Activated CD4-positive, alpha-beta T cell treated with anti-CD3 and anti-CD28 coated beads, Interleukin-2, amount 10 ng/mL, durations not matched to agents 24 days and 14 days (primary cell): ENCODE results near the gene CEP250. TPM values are rescaled to one million over a fixed set of nuclear protein-coding genes. Genes with fewer than 3 reads are reported as not detected.
"Not testable (repeated sequence)": the region's sequence is repeated elsewhere in the genome, so short reads cannot be mapped to it uniquely, and the experiment has no call there.

Experiments used
- DNase-seq: peaks from one replicate; pipeline ENCODE4 v3.0.0; 2022
- H3K27ac Mint-ChIP-seq: one replicate; pipeline ENCODE4 v1.8.0; 2022; ENCODE audit warnings: mild to moderate bottlenecking, mixed read lengths
- H3K27me3 Mint-ChIP-seq: one replicate; pipeline ENCODE4 v1.8.0; 2022; ENCODE audit warnings: mixed read lengths
- H3K36me3 Mint-ChIP-seq: one replicate; pipeline ENCODE4 v1.8.0; 2022; ENCODE audit warnings: low read depth, mild to moderate bottlenecking, mixed read lengths
- H3K4me1 Mint-ChIP-seq: one replicate; pipeline ENCODE4 v1.8.0; 2021; ENCODE audit warnings: mixed read lengths
- H3K4me3 Mint-ChIP-seq: one replicate; pipeline ENCODE4 v1.8.0; 2022; ENCODE audit warnings: mild to moderate bottlenecking, moderate library complexity, mixed read lengths
- H3K9me3 Mint-ChIP-seq: one replicate; pipeline ENCODE4 v1.8.0; 2021; ENCODE audit warnings: mixed read lengths
- intact Hi-C: fragments of 100-400 bp; cut with micrococcal nuclease; formaldehyde crosslinking; loops from one replicate; pipeline ENCODE4 v1.15.1; 2023
- total RNA-seq: library from RNA; stranded (reverse); gene quantifications from 2 replicates; pipeline ENCODE4 v1.2.3, GENCODE V29; 2022

Gene CEP250
- total RNA-seq, 1 donor from 2014 or later: 46.8 TPM

DNA sequence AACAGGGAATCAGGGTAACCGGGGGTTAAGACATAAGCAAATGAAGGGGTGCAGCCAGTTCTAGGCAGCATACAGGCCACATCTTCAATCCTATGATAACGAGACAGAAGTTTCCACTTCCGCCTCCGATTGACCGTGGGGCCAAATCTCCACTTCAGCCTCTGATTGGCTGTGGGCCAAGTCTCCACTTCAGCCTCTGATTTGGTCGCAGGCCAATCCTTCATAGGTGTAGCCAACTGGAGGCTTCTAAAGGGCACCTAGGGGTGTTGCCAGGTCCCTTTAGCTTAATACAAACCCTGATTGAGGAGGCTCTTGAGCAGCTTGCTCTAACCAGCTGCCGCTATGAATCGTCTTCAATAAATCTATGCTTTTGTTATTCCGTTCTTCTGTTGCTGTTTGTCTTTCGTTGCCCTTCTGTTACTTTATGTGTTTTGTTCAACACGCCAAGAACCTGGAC is 84.4 kb downstream of the CEP250 start:
- Mint-ChIP-seq H3K27ac (no peak overlapping the region), H3K9me3 (no peaks in the 10 kb centered on the region), H3K4me1 (peaks cover 16% of the 10 kb centered on the region), H3K4me3 (no peak overlapping the region), H3K27me3 (peaks cover 1% of the 10 kb centered on the region), H3K36me3 (peaks cover 6% of the 10 kb centered on the region)
- intact Hi-C loops: loop anchor here (2.0 to 5.0 kb wide), 2 partner anchors 49 to 82 kb away; partner anchors contain the start of gene CEP250
- DNase-seq: peak; percentile 70

DNA sequence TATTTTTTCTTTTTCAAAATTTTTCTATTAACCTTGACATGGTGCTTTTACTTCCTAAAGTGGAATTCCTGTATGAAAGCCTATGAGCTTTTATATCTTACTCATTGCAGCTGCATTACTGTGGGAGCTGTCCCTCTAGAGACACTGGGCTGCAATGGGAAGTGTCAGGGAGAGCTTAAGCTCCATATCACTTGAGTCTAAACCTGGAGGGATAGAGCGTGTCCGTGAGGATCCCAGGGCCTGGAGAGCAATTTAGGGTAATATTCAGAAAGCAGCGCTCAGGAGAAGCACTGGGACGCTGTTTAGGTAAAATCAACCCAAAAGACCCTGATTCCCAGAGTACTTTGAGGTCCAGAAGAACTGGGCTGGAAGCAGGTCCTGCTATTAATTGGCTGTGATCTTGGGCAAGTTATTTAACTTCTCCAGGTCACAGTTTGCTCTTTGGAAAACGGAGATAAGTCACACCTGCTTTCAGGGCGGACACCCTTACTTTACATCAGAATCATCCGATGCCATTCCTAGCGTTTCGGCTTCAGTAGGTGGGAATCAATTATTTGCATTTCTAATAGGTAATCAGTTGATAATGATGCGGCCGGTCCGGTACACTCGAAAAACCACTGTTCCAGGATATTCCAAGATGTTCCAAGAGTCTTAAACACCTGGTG is 85.9 kb downstream of the CEP250 start:
- peaks cover 1% of the 10 kb centered on the region for H3K27me3 Mint-ChIP-seq
- intact Hi-C loops: loop anchor here (2.0 to 5.0 kb wide), 2 partner anchors 50 to 84 kb away; partner anchors contain the start of gene CEP250
- H3K4me3 Mint-ChIP-seq: peak overlapping the region; percentile 92
- H3K27ac Mint-ChIP-seq: peak overlapping the region; percentile 70
- DNase-seq: peak; percentile 60
- peaks cover 16% of the 10 kb centered on the region for H3K4me1 Mint-ChIP-seq
- peaks cover 6% of the 10 kb centered on the region for H3K36me3 Mint-ChIP-seq
- H3K9me3 Mint-ChIP-seq: no peaks in the 10 kb centered on the region

DNA sequence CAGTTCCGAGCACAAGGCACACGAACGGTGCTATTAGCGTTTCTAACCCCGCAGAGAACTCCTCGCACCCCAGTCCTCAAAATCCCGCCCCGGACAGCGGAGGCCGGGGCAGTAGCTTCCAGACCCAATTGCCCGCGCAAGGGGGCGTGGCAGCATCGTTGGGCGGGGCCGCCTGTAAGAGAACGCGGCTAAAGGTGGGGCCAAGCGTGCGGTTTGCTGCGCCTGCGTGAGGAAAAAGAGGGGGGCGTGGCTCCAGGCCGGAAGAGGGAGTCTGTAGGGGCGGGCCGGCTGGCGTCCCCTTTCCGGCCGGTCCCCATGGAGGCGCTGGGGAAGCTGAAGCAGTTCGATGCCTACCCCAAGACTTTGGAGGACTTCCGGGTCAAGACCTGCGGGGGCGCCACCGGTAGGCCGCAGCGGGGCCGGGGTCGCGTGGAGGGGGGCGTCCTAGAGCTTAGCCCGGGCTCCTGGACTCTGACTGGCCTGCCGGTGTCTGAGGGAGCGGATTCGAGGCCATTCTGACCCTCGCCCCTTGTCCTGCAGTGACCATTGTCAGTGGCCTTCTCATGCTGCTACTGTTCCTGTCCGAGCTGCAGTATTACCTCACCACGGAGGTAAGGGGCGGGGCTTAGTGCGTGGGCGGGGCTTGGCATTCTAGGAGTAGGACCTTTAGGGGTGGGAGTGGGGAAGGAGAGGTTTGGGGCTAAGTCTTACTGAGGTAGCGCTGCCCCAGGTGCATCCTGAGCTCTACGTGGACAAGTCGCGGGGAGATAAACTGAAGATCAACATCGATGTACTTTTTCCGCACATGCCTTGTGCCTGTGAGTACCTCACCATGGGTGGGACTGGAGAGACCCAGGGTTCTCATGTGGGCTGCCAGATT is 86.6 kb downstream of the CEP250 start, which contains the start of gene ERGIC3:
ERGIC3 (plus strand) TSS at position 296 of the 880 bp plus-strand sequence; CDS start at position 316, 20 bp downstream.
- intact Hi-C loops: loop anchor here (1.0 to 5.0 kb wide), 4 partner anchors 51 to 85 kb away; partner anchors contain the start of gene CEP250
- peak within 1 kb of the TSS; percentile 92 for H3K4me3 Mint-ChIP-seq
- H3K27ac Mint-ChIP-seq: peak within 1 kb of the TSS; percentile 94
- DNase-seq: peak; percentile 99
- H3K36me3 Mint-ChIP-seq: peaks cover 6% of the 10 kb centered on the region
- peaks cover 16% of the 10 kb centered on the region for H3K4me1 Mint-ChIP-seq
- H3K9me3 Mint-ChIP-seq: no peaks in the 10 kb centered on the region
- H3K27me3 Mint-ChIP-seq: peaks cover 1% of the 10 kb centered on the region

DNA sequence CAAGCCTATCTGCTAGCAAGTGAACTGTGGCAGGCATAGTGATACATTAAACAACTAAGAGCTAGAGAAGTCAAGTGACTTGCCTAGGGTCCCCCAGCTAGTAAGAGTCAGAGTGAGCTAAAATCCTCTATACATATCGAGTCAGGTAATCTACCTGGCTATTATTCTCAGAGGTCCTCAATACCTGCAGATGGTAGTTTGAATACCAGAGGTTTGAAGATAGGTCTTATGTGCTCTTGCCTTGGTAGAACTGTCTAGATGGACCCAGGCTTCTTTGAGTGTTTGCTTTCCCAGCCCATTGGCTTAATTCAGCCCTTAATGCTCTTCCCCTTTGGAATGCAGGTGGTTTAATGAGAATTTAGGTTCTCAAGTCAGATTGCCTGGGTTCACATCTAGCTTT is 87.6 kb downstream of the CEP250 start:
- Mint-ChIP-seq H3K27me3 (peaks cover 1% of the 10 kb centered on the region), H3K4me3 (peak overlapping the region; percentile 92), H3K27ac (no peak overlapping the region), H3K36me3 (peaks cover 7% of the 10 kb centered on the region), H3K4me1 (peaks cover 16% of the 10 kb centered on the region), H3K9me3 (no peaks in the 10 kb centered on the region)
- no peak for DNase-seq
- intact Hi-C loops: loop anchor here (1.0 to 5.0 kb wide), 3 partner anchors 58 to 86 kb away; partner anchors contain the start of gene CEP250

DNA sequence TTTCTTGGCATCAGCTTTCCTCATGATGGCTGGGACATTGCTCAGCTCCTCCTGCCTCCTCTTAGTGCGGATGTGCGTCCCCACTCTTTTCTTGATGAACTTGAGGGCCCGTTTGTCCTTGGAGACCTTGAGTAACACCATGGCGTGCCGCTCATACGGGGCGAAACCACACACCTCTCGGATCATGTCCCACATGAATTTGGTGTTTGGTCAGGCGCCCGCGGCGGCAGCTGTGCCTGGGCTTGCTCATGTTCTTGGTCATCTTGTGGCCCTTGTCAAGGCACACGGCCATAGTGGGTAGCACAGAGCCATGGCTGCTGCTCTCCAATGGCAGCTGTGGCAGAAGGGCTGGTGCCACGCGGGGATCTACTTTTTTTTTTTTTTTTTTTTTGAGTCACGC is 89.0 kb downstream of the CEP250 start:
- no peak overlapping the region for H3K27ac Mint-ChIP-seq
- H3K36me3 Mint-ChIP-seq: peaks cover 15% of the 10 kb centered on the region

DNA sequence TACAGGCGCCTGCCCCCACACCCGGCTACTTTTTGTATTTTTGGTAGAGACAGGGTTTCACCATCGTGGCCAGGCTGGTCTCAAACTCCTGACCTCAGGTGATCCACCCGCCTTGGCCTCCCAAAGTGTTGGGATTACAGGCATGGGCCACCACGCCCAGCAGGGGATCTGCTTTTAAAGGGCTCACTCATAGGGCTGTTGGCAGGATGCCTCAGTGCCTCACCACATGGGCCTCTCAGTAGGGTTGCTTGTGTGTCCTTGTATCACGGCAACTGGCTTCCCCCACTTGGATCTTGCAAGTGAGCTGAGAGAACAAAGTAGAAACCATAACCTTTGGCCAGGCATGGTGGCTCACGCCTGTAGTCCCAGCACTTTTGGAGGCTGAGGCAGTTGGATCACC is 89.5 kb downstream of the CEP250 start:
- intact Hi-C loops: loop anchor here (5.0 kb wide), 1 partner anchor 88 kb away; the partner anchor contains the start of gene CEP250
- Mint-ChIP-seq H3K36me3 (peaks cover 18% of the 10 kb centered on the region), H3K4me1 (peaks cover 16% of the 10 kb centered on the region)
- H3K27ac Mint-ChIP-seq, H3K9me3 Mint-ChIP-seq, DNase-seq, H3K27me3 Mint-ChIP-seq, H3K4me3 Mint-ChIP-seq: not testable (repeated sequence)

More for the DNA sequence above, 89.0 kb downstream of the CEP250 start:
- DNase-seq: no peak
- Mint-ChIP-seq H3K27me3 (peaks cover 1% of the 10 kb centered on the region), H3K4me1 (peaks cover 16% of the 10 kb centered on the region), H3K4me3 (no peak overlapping the region), H3K9me3 (no peaks in the 10 kb centered on the region)
- intact Hi-C loops: loop anchor here (5.0 kb wide), 1 partner anchor 87 kb away; the partner anchor contains the start of gene CEP250

DNA sequence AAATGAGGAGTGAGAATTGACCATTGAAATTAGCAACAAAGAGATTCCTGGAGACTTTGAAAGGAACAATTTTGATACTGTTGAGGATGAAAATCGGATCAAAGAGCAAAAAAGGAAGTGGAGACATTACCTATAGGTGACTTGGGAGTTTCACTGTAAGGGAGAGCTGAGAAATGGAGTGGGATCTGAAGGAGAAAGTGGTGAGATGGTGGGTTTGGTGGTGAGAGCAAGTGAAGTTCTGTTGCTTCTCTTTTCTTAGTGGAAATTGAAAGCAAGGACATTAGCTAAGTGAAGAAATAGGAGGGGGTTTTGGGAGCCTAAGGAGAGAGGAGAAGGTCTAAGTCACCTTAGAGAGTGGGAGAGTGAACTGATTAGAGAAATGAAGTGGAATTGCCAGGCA is 90.7 kb downstream of the CEP250 start:
- no peak for DNase-seq
- intact Hi-C loops: no loop called here
- Mint-ChIP-seq H3K4me3 (no peak overlapping the region), H3K4me1 (peaks cover 15% of the 10 kb centered on the region), H3K36me3 (peaks cover 20% of the 10 kb centered on the region), H3K27me3 (peaks cover under 1% of the 10 kb centered on the region), H3K9me3 (no peaks in the 10 kb centered on the region), H3K27ac (no peak overlapping the region)

DNA sequence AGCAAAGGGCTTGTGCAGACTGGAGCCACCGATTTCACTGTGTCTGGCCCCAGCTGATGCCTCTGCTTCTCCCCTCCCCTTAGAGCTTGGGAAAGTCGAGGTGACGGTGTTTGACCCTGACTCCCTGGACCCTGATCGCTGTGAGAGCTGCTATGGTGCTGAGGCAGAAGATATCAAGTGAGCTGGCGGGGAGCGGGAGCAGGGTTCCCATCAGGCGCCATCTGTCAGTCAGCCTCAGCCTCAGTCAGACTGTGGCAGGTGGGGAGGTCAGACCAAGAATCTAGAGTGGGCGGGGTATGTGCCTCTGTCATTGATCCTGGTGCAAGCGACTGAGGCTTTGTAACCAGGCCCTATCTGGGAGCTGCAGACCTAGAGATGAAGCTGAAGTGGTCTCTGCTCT is 91.9 kb downstream of the CEP250 start:
- no peak overlapping the region for H3K4me3 Mint-ChIP-seq
- H3K27me3 Mint-ChIP-seq: no peaks in the 10 kb centered on the region
- no peak for DNase-seq
- peaks cover 6% of the 10 kb centered on the region for H3K4me1 Mint-ChIP-seq
- peaks cover 18% of the 10 kb centered on the region for H3K36me3 Mint-ChIP-seq
- intact Hi-C loops: no loop called here
- no peaks in the 10 kb centered on the region for H3K9me3 Mint-ChIP-seq
- no peak overlapping the region for H3K27ac Mint-ChIP-seq

DNA sequence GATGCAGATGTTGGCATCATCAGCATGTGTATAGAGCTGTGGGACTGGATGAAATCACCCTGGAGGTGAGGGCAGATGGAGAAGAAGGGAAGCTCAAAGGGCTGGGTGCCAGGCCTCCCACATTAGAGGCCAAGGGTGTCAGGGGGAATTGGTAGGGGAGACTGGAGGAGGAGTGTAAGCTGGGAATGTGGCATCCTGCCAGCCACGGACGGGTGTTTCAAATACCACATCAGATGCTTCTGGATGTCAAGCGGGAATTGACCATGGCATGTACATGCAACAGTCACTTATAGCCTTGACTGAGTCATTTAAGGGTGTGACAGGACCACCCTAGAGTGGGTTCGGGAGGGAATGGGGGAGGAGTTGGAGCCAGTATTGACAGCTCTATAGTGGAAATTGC is 96.1 kb downstream of the CEP250 start:
- H3K4me1 Mint-ChIP-seq: no peaks in the 10 kb centered on the region
- no peak overlapping the region for H3K4me3 Mint-ChIP-seq
- H3K27ac Mint-ChIP-seq: no peak overlapping the region
- intact Hi-C loops: no loop called here
- no peaks in the 10 kb centered on the region for H3K9me3 Mint-ChIP-seq
- peaks cover 22% of the 10 kb centered on the region for H3K36me3 Mint-ChIP-seq
- H3K27me3 Mint-ChIP-seq: no peaks in the 10 kb centered on the region
- DNase-seq: no peak

DNA sequence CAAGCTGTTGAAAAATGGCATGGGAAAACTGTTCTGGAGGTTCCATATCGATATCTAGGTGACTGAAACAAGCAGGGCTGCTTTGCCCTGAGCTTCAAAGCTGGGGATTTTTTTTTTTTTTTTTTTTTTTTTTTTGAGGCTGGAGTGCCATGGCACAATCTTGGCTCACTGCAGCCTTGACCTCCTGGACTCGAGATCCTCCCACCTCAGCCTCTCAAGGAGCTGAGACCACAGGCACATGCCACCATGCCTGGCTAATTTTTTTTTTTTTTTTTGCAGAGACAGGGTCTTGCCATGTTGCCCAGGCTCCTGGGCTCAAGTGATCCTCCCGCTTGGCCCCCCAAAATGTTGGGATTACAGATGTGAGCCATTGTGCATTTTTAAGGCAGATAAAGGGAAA is 97.5 kb downstream of the CEP250 start:
- intact Hi-C loops: no loop called here
- H3K27ac Mint-ChIP-seq: no peak overlapping the region
- DNase-seq: no peak
- H3K27me3 Mint-ChIP-seq: no peaks in the 10 kb centered on the region
- no peaks in the 10 kb centered on the region for H3K9me3 Mint-ChIP-seq
- no peaks in the 10 kb centered on the region for H3K4me1 Mint-ChIP-seq
- H3K36me3 Mint-ChIP-seq: peaks cover 22% of the 10 kb centered on the region
- H3K4me3 Mint-ChIP-seq: no peak overlapping the region

DNA sequence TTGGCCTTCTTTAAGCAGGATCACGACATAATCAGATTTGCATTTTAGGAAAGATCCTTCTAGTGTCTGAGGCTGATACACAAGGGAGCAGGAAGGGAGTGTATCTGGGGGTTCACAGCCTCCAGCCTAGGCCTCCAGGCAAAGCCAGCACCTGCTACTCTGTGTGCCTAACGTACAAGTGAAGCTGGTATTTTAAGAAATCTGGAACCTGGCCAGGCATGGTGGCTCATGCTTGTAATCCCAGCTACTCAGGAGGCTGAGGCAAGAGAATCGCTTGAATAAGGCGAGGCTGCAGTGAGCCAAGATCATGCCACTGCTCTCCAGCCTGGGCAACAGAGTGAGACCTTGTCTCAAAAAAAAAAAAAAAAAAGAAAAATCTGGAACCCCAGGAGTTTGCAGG is 100.1 kb downstream of the CEP250 start:
- H3K9me3 Mint-ChIP-seq, intact Hi-C loops, H3K27me3 Mint-ChIP-seq, H3K4me1 Mint-ChIP-seq, H3K4me3 Mint-ChIP-seq, DNase-seq, H3K27ac Mint-ChIP-seq: not testable (repeated sequence)
- peaks cover 13% of the 10 kb centered on the region for H3K36me3 Mint-ChIP-seq

DNA sequence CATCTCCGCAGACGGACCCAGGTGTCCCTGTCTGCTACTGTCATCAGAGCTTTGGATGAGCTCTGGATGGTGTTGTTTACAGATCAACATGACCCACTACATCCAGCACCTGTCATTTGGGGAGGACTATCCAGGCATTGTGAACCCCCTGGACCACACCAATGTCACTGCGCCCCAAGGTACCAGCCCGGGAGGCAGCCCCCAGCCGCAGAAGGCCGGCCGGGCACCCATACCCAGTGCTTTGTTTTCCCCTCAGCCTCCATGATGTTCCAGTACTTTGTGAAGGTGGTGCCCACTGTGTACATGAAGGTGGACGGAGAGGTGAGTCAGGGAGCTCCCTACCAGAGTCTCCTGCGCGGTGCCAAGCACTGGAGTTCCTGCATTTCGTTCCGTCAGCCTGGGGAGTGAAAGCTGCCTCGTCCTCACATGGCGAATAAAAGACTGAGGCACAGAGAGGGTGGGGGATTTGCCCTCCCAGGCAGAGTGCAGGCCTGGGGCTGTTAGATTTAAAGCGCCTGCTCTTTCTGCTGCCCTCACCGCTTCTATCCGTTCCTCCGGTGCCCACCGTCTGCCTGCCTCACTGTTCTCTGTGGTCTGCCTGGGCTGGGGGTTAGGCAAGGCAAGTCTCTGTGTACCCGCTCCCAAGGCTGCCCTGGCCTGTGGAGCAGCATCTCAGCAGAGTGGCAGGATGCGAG is 100.7 kb downstream of the CEP250 start:
- Mint-ChIP-seq H3K9me3 (no peaks in the 10 kb centered on the region), H3K36me3 (peaks cover 13% of the 10 kb centered on the region), H3K27ac (no peak overlapping the region), H3K4me3 (no peak overlapping the region), H3K4me1 (no peaks in the 10 kb centered on the region), H3K27me3 (no peaks in the 10 kb centered on the region)
- DNase-seq: no peak
- intact Hi-C loops: no loop called here

DNA sequence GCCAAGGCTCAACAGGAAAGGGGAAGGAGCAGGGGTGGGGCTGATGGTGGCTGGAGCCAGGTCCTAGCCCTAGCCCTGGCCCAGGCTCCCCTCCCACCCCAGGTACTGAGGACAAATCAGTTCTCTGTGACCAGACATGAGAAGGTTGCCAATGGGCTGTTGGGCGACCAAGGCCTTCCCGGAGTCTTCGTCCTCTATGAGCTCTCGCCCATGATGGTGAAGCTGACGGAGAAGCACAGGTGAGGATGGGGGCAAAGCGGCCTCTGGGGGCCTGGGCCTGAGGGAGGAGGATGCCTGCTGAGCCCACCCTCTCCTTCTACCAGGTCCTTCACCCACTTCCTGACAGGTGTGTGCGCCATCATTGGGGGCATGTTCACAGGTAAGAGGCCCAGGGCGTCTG is 101.5 kb downstream of the CEP250 start:
- intact Hi-C loops: no loop called here
- H3K27me3 Mint-ChIP-seq: no peaks in the 10 kb centered on the region
- no peak overlapping the region for H3K27ac Mint-ChIP-seq
- H3K4me1 Mint-ChIP-seq: no peaks in the 10 kb centered on the region
- no peak overlapping the region for H3K4me3 Mint-ChIP-seq
- peaks cover 13% of the 10 kb centered on the region for H3K36me3 Mint-ChIP-seq
- no peaks in the 10 kb centered on the region for H3K9me3 Mint-ChIP-seq
- DNase-seq: no peak
